CD1c-positive myeloid dendritic cell (primary cell): ENCODE measurements around the gene HACD4.

ENCODE experiments used
- DNase-seq: peaks from one replicate; pipeline ENCODE4 v3.0.0-alpha.2; 2016; ENCODE audit errors: extremely low spot score

The HACD4 gene

GRCh38 chr9:21016701-21017491, 14.5 kb downstream of the HACD4 start:
- no peak for DNase-seq

GRCh38 chr9:21015995-21016394, 15.4 kb downstream of the HACD4 start:
- peak; percentile 27 for DNase-seq

GRCh38 chr9:21015129-21015815, 16.2 kb downstream of the HACD4 start:
- no peak for DNase-seq

GRCh38 chr9:21002040-21002439, 29.4 kb downstream of the HACD4 start:
- no peak for DNase-seq

- no peak for DNase-seq
These were observed 29.9 kb downstream of the HACD4 start for GRCh38 chr9:21001581-21001980.

GRCh38 chr9:20997503-20998076, 33.9 kb downstream of the HACD4 start:
- DNase-seq = no peak

- no peak for DNase-seq
These were observed 34.6 kb downstream of the HACD4 start for GRCh38 chr9:20996809-20997208.

GRCh38 chr9:20995616-20996015, 35.8 kb downstream of the HACD4 start:
- no peak for DNase-seq

- DNase-seq = no peak
These were observed 37.0 kb downstream of the HACD4 start for GRCh38 chr9:20994486-20994885.

- peak; percentile 78 for DNase-seq
These were observed 40.6 kb downstream of the HACD4 start for GRCh38 chr9:20990867-20991266.

- DNase-seq = peak; percentile 32
These were observed 41.5 kb downstream of the HACD4 start for GRCh38 chr9:20989923-20990341.

- DNase-seq = no peak
These were observed 42.6 kb downstream of the HACD4 start for GRCh38 chr9:20988671-20989315.

- DNase-seq = no peak
These were observed 43.4 kb downstream of the HACD4 start for GRCh38 chr9:20988061-20988460.

GRCh38 chr9:20987521-20987920, 43.9 kb downstream of the HACD4 start:
- no peak for DNase-seq

- no peak for DNase-seq
These were observed 45.4 kb downstream of the HACD4 start for GRCh38 chr9:20985851-20986600.

GRCh38 chr9:20984506-20984905, 46.9 kb downstream of the HACD4 start:
- peak; percentile 24 for DNase-seq

GRCh38 chr9:20981486-20981885, 50.0 kb downstream of the HACD4 start:
- DNase-seq = no peak

GRCh38 chr9:20980832-20981455, 50.5 kb downstream of the HACD4 start:
- peak; percentile 60 for DNase-seq

- no peak for DNase-seq
These were observed 53.2 kb downstream of the HACD4 start for GRCh38 chr9:20978249-20978648.

GRCh38 chr9:20974191-20974938, 57.1 kb downstream of the HACD4 start:
- peak; percentile 50 for DNase-seq
